ENCODE results near the gene INSRR.

DNA sequence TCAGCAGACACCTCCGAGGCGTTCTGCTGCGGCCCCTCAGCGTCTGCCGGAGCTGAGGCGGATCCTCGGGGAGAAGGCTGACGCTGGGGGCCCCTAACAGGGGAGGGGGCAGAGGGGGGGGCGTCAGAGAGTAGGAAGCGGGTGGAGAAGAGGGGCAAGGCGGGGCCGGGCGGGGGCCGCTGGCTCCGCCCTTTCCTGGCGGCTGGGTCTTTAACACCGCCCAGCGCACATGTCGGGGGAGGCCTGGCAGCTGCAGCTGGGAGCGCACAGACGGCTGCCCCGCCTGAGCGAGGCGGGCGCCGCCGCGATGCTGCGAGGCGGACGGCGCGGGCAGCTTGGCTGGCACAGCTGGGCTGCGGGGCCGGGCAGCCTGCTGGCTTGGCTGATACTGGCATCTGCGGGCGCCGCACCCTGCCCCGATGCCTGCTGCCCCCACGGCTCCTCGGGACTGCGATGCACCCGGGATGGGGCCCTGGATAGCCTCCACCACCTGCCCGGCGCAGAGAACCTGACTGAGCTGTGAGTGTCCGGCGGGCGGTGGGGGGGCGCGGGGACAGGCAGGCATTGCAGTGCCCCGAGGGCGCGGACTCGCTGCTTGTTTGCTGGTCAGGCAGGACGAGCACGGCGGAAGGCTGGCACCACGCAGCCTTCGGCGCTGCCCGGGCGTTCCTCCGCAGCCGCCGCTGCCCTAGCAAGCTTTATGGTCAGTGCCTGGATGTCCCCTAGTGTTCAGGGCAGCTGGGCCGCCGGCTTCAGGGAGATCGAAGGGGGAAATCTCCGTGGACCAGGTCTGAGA lies 1.9 kb upstream of the INSRR start, which contains the start of gene NTRK1:
- TF ChIP-seq, protein P1, sequence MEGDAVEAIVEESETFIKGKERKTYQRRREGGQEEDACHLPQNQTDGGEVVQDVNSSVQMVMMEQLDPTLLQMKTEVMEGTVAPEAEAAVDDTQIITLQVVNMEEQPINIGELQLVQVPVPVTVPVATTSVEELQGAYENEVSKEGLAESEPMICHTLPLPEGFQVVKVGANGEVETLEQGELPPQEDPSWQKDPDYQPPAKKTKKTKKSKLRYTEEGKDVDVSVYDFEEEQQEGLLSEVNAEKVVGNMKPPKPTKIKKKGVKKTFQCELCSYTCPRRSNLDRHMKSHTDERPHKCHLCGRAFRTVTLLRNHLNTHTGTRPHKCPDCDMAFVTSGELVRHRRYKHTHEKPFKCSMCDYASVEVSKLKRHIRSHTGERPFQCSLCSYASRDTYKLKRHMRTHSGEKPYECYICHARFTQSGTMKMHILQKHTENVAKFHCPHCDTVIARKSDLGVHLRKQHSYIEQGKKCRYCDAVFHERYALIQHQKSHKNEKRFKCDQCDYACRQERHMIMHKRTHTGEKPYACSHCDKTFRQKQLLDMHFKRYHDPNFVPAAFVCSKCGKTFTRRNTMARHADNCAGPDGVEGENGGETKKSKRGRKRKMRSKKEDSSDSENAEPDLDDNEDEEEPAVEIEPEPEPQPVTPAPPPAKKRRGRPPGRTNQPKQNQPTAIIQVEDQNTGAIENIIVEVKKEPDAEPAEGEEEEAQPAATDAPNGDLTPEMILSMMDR (IDR thresholded peaks at IDR 0.05; ENCODE audit: low read depth, low read length, missing input control), result no peak
- no peak for TF ChIP-seq SP1 (IDR thresholded peaks at IDR 0.05)
- TF ChIP-seq FOXA1 (IDR thresholded peaks at IDR 0.05), result no peak
- TF ChIP-seq, protein P2, sequence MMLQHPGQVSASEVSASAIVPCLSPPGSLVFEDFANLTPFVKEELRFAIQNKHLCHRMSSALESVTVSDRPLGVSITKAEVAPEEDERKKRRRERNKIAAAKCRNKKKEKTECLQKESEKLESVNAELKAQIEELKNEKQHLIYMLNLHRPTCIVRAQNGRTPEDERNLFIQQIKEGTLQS (IDR thresholded peaks at IDR 0.05), result no peak
